Left kidney (tissue), 2 donors: ENCODE data around the gene ASXL1. TPM values are rescaled to one million over a fixed set of nuclear protein-coding genes. Genes with fewer than 3 reads are reported as not detected.
"Not testable (repeated sequence)": the region's sequence is repeated elsewhere in the genome, so short reads cannot be mapped to it uniquely, and the experiment has no call there.

ENCODE experiments used
- DNase-seq: peaks from one replicate; pipeline ENCODE4 v3.0.0-alpha.2; 2013
- polyA plus RNA-seq: library from polyadenylated mRNA; unstranded; fragments of 120-200 nt; gene quantifications from one replicate; pipeline ENCODE4 v1.2.1, GENCODE V29; 2013; ENCODE audit not compliant: insufficient read length

The ASXL1 gene
- polyA plus RNA-seq, 1 donor: 80.9 TPM

GRCh38 chr20:32404017-32404416 lies 45.9 kb downstream of the ASXL1 start:
- no peak for DNase-seq

DNA sequence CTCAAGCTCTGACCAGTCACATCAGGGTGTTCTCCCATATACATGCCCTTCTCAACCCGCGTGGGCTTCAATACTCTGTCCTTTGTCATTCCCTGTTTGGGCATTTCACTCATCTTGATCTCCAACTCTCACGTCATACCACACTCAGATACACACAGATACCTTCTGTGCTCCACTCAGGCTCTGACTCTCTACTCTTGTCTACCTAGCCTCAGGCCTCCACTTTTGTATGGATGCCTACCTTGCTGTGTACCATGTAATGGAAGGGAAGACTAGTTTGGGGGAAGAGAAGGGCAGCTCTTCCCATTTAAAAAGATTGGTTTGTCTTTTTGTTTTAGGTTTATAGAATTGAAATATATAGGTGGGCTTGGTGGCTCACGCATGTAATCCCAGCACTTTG lies 48.6 kb downstream of the ASXL1 start:
- DNase-seq: no peak

DNA sequence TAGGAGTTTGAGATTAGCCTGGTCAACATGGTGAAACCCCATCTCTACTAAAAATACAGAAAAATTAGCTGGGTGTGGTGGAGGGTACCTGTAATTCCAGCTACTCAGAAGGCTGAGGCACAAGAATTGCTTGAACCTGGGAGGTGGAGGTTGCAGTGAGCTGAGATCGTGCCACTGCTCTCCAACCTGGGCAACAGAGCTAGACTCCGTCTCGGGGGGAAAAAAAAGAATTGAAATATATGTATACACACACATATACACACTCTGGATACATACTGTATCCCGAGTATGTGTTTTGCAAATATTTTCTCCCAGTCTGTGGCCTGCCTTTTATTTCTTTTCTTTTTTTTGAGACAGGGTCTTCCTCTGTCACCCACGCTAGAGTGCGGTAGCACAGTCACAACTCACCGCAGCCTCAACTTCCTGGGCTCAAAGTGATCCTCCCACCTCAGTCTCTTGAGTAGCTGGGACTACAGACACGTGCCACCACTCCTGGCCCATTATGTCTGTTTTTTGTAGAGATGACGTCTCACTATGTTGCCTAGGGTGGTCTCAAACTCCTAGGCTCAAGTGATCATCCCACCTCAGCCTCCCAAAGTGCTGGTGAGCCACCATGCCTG lies 49.1 kb downstream of the ASXL1 start:
- DNase-seq: not testable (repeated sequence)

- DNase-seq: no peak
Observed at GRCh38 chr20:32411955-32412706, 54.0 kb downstream of the ASXL1 start.

GRCh38 chr20:32415494-32415893 lies 57.4 kb downstream of the ASXL1 start:
- no peak for DNase-seq

DNA sequence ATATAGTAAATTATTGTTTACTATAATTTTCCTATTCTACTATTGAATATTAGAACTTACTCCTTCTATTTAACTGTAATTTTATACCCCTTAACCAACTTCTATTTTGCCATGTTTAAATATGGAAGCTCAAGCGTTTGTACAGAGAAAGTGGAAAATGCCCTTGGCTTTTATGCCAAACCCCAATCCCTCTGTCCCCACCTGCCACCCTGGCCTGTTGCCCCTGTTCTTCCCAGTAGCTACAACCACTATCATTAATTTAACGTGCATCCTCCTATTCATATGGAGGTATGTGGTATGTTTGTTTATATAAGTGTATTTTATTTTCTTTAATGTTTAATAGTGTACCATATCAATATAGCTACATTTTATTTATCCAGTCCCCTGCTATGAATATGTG lies 58.1 kb downstream of the ASXL1 start:
- no peak for DNase-seq

GRCh38 chr20:32418376-32418775 lies 60.2 kb downstream of the ASXL1 start:
- DNase-seq: no peak

DNA sequence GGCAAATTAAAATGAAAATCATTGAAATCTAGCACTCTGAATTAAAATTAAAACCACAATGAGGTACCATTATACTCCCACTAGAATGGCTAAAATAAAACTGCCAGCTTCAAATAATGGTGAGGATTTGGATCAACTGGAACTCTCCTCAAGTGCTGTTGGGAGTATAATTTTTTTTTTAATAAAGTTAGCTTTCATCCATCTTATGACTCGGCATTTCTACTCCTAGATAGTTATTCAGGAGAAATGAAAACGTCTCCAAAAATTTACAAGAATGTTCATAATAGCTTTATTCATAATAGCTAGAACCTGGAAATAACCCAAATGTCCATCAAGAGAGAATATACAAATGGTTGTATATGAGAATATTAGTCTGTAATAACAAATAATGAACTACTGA lies 63.2 kb downstream of the ASXL1 start:
- no peak for DNase-seq

- DNase-seq: no peak
Observed at GRCh38 chr20:32427996-32428395, 69.9 kb downstream of the ASXL1 start.

GRCh38 chr20:32429343-32429742 lies 71.2 kb downstream of the ASXL1 start:
- DNase-seq: no peak

GRCh38 chr20:32429745-32430360 lies 71.7 kb downstream of the ASXL1 start:
- DNase-seq: no peak

GRCh38 chr20:32431457-32431856 lies 73.3 kb downstream of the ASXL1 start:
- DNase-seq: no peak

DNA sequence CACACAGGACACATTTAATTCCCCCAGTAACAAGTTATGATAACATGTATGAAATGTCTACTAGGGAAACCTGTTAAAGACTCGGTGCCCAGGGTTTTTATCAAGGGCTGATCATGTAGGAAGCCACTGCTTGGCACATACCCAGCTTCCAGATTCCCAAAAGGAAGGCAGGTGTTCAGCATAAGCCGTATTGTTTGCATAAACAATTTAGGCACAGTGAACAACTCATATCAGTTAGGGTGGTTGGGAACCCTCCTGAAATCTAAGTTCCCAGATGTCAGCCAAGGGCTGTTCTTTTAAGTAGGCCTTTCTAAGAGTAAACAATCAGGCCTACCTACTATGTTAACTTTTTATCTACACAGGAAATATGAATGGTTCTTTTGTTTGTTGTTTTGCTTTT lies 74.1 kb downstream of the ASXL1 start:
- DNase-seq: no peak

DNA sequence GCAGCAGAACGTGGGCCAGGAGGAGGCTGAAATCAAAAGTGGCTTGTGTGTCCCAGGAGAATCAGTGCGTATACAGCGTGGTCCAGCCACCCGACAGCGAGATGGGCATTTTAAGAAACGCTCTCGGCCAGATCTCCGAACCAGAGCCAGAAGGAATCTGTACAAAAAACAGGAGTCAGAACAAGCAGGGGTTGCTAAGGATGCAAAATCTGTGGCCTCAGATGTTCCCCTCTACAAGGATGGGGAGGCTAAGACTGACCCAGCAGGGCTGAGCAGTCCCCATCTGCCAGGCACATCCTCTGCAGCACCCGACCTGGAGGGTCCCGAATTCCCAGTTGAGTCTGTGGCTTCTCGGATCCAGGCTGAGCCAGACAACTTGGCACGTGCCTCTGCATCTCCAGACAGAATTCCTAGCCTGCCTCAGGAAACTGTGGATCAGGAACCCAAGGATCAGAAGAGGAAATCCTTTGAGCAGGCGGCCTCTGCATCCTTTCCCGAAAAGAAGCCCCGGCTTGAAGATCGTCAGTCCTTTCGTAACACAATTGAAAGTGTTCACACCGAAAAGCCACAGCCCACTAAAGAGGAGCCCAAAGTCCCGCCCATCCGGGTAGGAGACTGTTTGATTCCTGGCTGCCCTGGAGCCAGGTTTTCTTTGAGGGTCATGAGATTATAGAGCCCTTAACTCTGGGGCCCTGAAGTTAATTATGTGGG lies 75.3 kb downstream of the ASXL1 start:
- DNase-seq: no peak

DNA sequence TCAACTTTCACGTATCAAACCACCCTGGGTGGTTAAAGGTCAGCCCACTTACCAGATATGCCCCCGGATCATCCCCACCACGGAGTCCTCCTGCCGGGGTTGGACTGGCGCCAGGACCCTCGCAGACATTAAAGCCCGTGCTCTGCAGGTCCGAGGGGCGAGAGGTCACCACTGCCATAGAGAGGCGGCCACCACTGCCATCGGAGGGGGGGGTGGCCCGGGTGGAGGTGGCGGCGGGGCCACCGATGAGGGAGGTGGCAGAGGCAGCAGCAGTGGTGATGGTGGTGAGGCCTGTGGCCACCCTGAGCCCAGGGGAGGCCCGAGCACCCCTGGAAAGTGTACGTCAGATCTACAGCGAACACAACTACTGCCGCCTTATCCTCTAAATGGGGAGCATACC lies 76.3 kb downstream of the ASXL1 start:
- DNase-seq: no peak

- no peak for DNase-seq
Observed at GRCh38 chr20:32435449-32436107, 77.4 kb downstream of the ASXL1 start.

DNA sequence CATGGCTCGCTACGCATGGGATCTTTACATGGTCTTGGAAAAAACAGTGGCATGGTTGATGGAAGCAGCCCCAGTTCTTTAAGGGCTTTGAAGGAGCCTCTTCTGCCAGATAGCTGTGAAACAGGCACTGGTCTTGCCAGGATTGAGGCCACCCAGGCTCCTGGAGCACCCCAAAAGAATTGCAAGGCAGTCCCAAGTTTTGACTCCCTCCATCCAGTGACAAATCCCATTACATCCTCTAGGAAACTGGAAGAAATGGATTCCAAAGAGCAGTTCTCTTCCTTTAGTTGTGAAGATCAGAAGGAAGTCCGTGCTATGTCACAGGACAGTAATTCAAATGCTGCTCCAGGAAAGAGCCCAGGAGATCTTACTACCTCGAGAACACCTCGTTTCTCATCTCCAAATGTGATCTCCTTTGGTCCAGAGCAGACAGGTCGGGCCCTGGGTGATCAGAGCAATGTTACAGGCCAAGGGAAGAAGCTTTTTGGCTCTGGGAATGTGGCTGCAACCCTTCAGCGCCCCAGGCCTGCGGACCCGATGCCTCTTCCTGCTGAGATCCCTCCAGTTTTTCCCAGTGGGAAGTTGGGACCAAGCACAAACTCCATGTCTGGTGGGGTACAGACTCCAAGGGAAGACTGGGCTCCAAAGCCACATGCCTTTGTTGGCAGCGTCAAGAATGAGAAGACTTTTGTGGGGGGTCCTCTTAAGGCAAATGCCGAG lies 78.2 kb downstream of the ASXL1 start:
- no peak for DNase-seq

DNA sequence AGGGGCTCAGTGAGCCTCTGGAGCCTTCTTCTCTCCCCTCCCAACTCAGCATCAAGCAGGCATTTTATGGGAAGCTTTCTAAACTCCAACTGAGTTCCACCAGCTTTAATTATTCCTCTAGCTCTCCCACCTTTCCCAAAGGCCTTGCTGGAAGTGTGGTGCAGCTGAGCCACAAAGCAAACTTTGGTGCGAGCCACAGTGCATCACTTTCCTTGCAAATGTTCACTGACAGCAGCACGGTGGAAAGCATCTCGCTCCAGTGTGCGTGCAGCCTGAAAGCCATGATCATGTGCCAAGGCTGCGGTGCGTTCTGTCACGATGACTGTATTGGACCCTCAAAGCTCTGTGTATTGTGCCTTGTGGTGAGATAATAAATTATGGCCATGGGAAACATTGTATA lies 78.8 kb downstream of the ASXL1 start:
- DNase-seq: no peak

DNA sequence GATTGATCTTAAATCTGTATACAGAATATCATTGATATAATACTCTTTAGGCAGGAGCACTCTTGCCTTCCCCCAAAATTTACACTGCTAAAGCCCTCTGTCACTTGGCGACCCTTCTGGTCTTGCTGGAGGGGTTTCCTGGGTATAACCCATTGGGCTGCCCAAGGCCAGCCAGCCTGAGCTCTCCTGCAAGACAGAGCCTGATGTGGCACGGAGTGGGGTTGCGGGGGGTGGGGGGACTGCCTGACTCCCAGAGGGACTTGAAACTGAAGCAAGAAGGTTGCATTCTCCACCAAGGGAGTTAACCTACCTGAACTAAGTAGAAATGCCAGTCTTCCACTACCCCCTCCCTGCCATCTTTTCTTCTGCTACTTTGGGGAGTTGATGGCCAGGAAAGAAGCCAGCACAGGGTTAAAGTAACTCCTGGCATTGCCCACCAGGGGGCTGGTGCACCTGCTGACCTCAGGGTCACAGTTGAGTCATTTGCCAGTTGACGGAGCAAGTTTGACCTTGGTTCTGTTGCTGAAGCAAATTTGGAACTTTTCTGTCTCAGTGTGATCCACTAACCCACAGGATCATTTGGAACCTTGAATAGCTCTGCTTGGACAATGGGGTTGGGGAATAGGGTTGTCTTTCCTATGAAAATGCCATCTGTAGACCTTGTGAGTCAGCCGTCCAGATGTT lies 79.4 kb downstream of the ASXL1 start:
- DNase-seq: no peak

- DNase-seq: no peak
Observed at GRCh38 chr20:32438331-32438858, 80.3 kb downstream of the ASXL1 start.
